Thyroid gland (tissue), 4 donors: ENCODE data around the gene PIEZO2.
"Not testable (repeated sequence)": the region's sequence is repeated elsewhere in the genome, so short reads cannot be mapped to it uniquely, and the experiment has no call there.

Experiments
- CTCF ChIP-seq, 6 experiments: fragments of 200-600 bp in 3 of 6; fragments of 450-650 bp in 3 of 6; sonication (generic) in 3 of 6; IDR thresholded peaks; one replicate each; pipeline ENCODE4 v1.5.1; 2016 to 2019; ENCODE audit warnings: antibody characterized with exemption in 6 of 6, mild to moderate bottlenecking in 2 of 6, inconsistent platforms in 1 of 6, moderate library complexity in 1 of 6
- POLR2A ChIP-seq, 2 donors: fragments of 450-650 bp; IDR thresholded peaks; one replicate each; pipeline ENCODE4 v1.6.1; 2017; ENCODE audit warnings: antibody characterized with exemption in 2 of 2, mild to moderate bottlenecking in 2 of 2, moderate library complexity in 1 of 2

GRCh38 chr18:10626606-10627213, 522.7 kb downstream of the PIEZO2 start:
- not testable (repeated sequence) for TF ChIP-seq POLR2A, CTCF (IDR thresholded peaks at IDR 0.05)
